ENCODE measurements around the gene CCBE1.

DNA sequence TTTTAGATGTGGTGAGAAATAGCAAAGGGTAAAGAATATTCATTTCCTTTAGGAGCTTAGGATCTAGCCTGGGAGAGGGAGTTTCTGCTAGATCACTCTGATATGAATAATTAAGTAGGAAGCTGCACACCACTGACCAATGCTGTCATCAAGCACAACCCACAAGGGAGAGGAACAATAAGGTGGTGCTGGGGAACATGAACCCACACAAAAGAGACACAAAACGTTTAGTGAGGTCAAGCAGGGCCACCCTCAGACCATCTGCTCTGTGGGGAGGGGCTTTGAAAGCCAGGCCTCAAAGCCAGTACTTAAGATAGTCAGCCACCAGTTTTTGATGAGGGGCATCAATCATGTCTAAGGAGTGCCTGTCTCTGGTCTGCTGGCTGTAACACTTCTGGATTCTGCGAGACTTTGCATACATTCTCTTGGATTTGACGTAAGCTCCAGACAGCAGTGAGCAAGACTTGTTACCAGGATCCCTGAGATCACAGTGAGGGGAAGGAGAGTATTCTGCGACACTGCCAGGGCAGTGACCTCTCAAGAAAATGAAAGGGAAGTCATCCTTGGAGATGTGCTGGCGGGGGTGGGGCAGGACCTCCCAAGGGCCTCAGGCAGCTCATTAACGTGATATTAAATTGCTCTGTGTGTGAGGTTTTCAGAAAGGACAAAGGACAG, 127.0 kb downstream of the CCBE1 start:
- no peak for TF ChIP-seq FOXM1 (IDR thresholded peaks at IDR 0.05; ENCODE audit: borderline replicate concordance, low read depth)
- no peak for TF ChIP-seq TCF12 (IDR thresholded peaks at IDR 0.05; ENCODE audit: low read depth)
- no peak for TF ChIP-seq EP300 (IDR thresholded peaks at IDR 0.05; ENCODE audit: borderline replicate concordance)
- TF ChIP-seq EGR1 (IDR thresholded peaks at IDR 0.05): no peak
- no peak for TF ChIP-seq CEBPB (IDR thresholded peaks at IDR 0.05)
- no peak for TF ChIP-seq NFIC (IDR thresholded peaks at IDR 0.05)
- TF ChIP-seq, protein P1, sequence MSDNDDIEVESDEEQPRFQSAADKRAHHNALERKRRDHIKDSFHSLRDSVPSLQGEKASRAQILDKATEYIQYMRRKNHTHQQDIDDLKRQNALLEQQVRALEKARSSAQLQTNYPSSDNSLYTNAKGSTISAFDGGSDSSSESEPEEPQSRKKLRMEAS (IDR thresholded peaks at IDR 0.05): no peak

Data from Ishikawa (cell line).